ENCODE measurements around the gene NOP58. TPM values are rescaled to one million over a fixed set of nuclear protein-coding genes. Genes with fewer than 3 reads are reported as not detected.

NOP58 gene
- total and polyA plus RNA-seq, 10 of the 15 experiments (the other 5 are each of a cell fraction or from before 2014, with no cell fraction given) = 131 to 327 (median 217) TPM

- TF ChIP-seq CUX1 (IDR thresholded peaks at IDR 0.05; ENCODE audit: insufficient replicate concordance, low read depth, low read length) = no peak
- peak; percentile 68; the same call in 1 of the 2 replicates for TF ChIP-seq SMARCA5 (IDR thresholded peaks at IDR 0.05)
- TF ChIP-seq NKRF (conservative IDR thresholded peaks at IDR 0.05) = peak; percentile 91
- TF ChIP-seq E4F1 (IDR thresholded peaks at IDR 0.05; ENCODE audit: borderline replicate concordance, partially characterized antibody) = no peak
- TF ChIP-seq STAT1 (conservative IDR thresholded peaks at IDR 0.05) = 0 out of 2 replicates have a peak, but pooled peaks have one; percentile 55
- no peak for TF ChIP-seq FOXM1 (IDR thresholded peaks at IDR 0.05; ENCODE audit: low read depth, low read length)
- TF ChIP-seq ZBTB33 (IDR thresholded peaks at IDR 0.05) = no peak
- TF ChIP-seq POLR2AphosphoS5 (IDR thresholded peaks at IDR 0.05; ENCODE audit: low read length) = peak; percentile 99
- peak; percentile 42; the same call in 1 of the 2 replicates for TF ChIP-seq FOXK2 (IDR thresholded peaks at IDR 0.05)
- TF ChIP-seq ZZZ3 (IDR thresholded peaks at IDR 0.05; ENCODE audit: control insufficient read depth, insufficient read length, low read depth) = no peak
- TF ChIP-seq, protein P1, sequence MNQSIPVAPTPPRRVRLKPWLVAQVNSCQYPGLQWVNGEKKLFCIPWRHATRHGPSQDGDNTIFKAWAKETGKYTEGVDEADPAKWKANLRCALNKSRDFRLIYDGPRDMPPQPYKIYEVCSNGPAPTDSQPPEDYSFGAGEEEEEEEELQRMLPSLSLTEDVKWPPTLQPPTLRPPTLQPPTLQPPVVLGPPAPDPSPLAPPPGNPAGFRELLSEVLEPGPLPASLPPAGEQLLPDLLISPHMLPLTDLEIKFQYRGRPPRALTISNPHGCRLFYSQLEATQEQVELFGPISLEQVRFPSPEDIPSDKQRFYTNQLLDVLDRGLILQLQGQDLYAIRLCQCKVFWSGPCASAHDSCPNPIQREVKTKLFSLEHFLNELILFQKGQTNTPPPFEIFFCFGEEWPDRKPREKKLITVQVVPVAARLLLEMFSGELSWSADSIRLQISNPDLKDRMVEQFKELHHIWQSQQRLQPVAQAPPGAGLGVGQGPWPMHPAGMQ (IDR thresholded peaks at IDR 0.05; ENCODE audit: borderline replicate concordance) = 0 out of 2 replicates have a peak, but pooled peaks have one; percentile 57
- no peak for TF ChIP-seq HDAC2 (IDR thresholded peaks at IDR 0.05)
- peak; percentile 29 for TF ChIP-seq SIX5 (IDR thresholded peaks at IDR 0.05; ENCODE audit: low read depth, low read length, severe bottlenecking)
- peak; percentile 64 for TF ChIP-seq SMAD1 (IDR thresholded peaks at IDR 0.05; ENCODE audit: low read depth, partially characterized antibody)
- 0 out of 2 replicates have a peak, but pooled peaks have one; percentile 32 for TF ChIP-seq EED (IDR thresholded peaks at IDR 0.05; ENCODE audit: low read depth)
- 0 out of 2 replicates have a peak, but pooled peaks have one; percentile 75 for TF ChIP-seq CHD1 (IDR thresholded peaks at IDR 0.05; ENCODE audit: low read depth, low read length)
Observed at GRCh38 chr2:202265467-202266277, at the start of gene NOP58 (continued).

Data from GM12878 (cell line).